HUES6 (cell line): ENCODE results near the gene KAZALD1.
A peak's percentile ranks its signal among the peaks of the same experiment; 100 is the strongest.

Source experiments
- H3K27ac ChIP-seq: 2 replicates; pipeline ENCODE4 v1.7.0; 2013; ENCODE audit warnings: low read depth, mild to moderate bottlenecking, low read length, inconsistent platforms
- H3K27me3 ChIP-seq: 2 replicates; pipeline ENCODE4 v1.6.1; 2013; ENCODE audit warnings: low read length; ENCODE audit not compliant: control insufficient read depth, insufficient read depth
- H3K36me3 ChIP-seq: 2 replicates; pipeline ENCODE4 v1.6.1; 2013; ENCODE audit warnings: low read length; ENCODE audit not compliant: control insufficient read depth, insufficient read depth
- H3K4me1 ChIP-seq: 2 replicates; pipeline ENCODE4 v1.6.1; 2013; ENCODE audit warnings: low read length; ENCODE audit not compliant: control insufficient read depth, insufficient read depth
- H3K4me3 ChIP-seq: 2 replicates; pipeline ENCODE4 v1.5.1; 2013; ENCODE audit warnings: low read depth, low read length
- H3K9ac ChIP-seq: one replicate; pipeline ENCODE4 v1.6.1; 2013; ENCODE audit warnings: mild to moderate bottlenecking, low read length
- H3K9me3 ChIP-seq: 2 replicates; pipeline ENCODE4 v1.6.1; 2013; ENCODE audit warnings: low read depth, low read length; ENCODE audit not compliant: control insufficient read depth, insufficient read depth

Gene KAZALD1

DNA sequence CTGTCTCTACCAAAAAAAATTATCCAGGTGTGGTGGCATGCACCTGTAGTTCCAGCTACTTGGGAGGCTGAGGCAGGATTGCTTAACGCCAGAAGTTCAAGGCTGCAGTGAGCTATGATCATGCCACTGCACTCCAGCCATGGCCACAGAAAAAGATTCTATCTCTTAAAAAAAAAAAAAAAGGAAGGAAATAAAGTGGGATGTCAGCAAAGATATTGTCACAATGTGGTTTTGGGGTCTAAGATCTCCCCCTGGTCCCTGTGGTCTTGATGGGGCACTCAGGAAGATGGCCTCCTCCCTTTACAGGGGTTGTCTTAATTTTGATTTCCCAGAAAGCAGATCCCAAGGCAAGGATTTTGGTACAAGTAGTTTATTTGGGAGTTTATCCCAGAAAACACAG lies 7.4 kb upstream of the KAZALD1 start:
- no peaks in the 10 kb centered on the region for H3K9me3 ChIP-seq
- peaks cover 30% of the 10 kb centered on the region for H3K27me3 ChIP-seq
- no peak overlapping the region for H3K9ac ChIP-seq
- H3K4me1 ChIP-seq = peaks cover 8% of the 10 kb centered on the region
- peaks cover 7% of the 10 kb centered on the region; the same call in 1 of the 2 replicates for H3K36me3 ChIP-seq
- H3K27ac ChIP-seq = no peak overlapping the region
- no peak overlapping the region for H3K4me3 ChIP-seq

GRCh38 chr10:101054876-101055275 lies 6.9 kb upstream of the KAZALD1 start:
- H3K36me3 ChIP-seq = peaks cover 7% of the 10 kb centered on the region; the same call in 1 of the 2 replicates
- H3K4me1 ChIP-seq = peaks cover 14% of the 10 kb centered on the region
- H3K9ac ChIP-seq = no peak overlapping the region
- no peak overlapping the region for H3K4me3 ChIP-seq
- H3K27ac ChIP-seq = no peak overlapping the region
- peaks cover 25% of the 10 kb centered on the region for H3K27me3 ChIP-seq
- no peaks in the 10 kb centered on the region for H3K9me3 ChIP-seq

- no peak overlapping the region for H3K4me3 ChIP-seq
- H3K4me1 ChIP-seq = peaks cover 13% of the 10 kb centered on the region
- peaks cover 7% of the 10 kb centered on the region; the same call in 1 of the 2 replicates for H3K36me3 ChIP-seq
- peaks cover 19% of the 10 kb centered on the region for H3K27me3 ChIP-seq
- H3K27ac ChIP-seq = no peak overlapping the region
- no peak overlapping the region for H3K9ac ChIP-seq
- H3K9me3 ChIP-seq = no peaks in the 10 kb centered on the region
Observed at GRCh38 chr10:101055411-101055810, 6.4 kb upstream of the KAZALD1 start.

DNA sequence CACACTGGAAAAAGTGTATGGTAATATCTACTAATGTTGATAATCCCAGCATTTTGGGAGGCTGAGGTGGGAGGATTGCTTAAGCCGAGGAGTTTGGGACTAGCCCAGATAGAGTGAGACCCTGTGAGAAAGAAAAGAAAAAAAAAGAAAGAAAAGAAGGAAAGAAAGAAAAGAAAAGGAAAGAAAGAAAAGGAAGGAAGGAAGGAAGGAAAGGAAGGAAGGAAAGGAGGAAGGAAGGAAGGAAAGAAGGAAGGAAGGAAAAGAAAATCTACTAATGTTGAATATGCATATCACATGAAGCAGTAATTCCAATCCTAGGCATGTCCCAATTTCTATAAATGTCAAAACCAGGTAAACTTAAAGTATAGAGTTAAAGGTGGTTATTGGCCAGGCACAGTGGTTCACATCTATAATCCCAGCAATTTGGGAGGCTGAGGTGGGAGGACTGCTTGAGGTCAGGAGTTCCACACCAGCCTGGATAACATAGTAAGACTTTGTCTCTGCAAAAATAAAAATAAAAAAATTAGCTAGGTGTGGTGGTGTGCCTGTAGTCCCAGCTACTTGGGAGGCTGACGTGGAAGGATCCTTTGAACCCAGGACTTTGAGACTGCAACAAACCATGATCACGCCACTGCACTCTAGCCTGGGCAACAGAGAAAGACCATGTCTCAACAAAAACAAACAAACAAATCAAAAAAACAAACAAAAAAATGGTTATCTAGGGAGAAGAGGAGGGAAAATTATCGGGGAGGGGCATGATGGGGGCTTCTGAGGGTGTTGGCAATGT lies 5.2 kb upstream of the KAZALD1 start:
- no peak overlapping the region for H3K9ac ChIP-seq
- peaks cover 6% of the 10 kb centered on the region; the same call in 1 of the 2 replicates for H3K4me1 ChIP-seq
- H3K36me3 ChIP-seq = peaks cover 7% of the 10 kb centered on the region; the same call in 1 of the 2 replicates
- no peak overlapping the region for H3K27ac ChIP-seq
- no peaks in the 10 kb centered on the region for H3K9me3 ChIP-seq
- H3K27me3 ChIP-seq = peaks cover 11% of the 10 kb centered on the region
- H3K4me3 ChIP-seq = no peak overlapping the region

DNA sequence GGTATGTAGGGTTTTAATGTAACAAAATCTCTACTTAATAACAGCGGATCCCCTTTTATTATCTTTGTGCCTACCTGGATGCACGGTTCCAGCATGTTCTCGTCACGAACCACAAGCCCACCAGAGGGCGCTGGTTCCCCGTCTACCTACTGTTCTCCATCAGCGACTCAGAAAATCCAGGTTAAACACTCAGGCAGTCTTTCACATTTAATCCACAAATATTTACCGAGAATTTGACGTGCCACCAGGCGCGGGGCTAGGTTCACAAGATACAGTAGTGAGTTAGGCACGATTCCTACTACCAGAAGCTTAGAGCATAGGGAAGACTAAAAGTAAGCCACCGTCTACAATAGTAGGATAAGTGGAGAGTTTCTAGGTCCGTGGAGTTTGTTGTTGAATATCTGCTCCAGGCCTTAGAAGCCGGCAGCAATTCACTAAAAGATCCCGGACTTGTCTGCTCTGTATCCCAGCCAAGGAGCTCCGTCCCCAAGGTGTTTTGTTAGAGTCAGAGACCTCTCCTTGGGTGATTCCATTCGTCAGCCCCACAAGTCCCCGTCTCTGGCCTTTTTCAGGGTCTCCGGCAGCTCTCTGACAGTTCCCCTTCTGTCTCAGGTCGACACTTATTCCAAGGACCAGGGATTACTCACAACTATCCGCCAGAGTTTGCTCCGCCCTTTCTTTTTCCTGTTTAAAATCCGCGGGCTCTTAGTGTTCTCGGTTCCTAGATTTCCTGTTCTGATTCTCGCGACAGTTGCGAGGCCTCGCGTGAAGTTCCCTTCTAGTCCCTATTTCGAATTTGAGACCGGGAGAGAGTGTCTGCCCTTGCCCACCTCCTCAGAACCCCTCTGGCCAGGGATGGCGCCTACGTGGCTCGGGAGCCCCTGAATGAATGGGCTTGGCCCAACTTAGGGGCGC lies 1.5 kb upstream of the KAZALD1 start:
- Histone ChIP-seq H3K9me3 (no peaks in the 10 kb centered on the region), H3K9ac (peak overlapping the region; percentile 95), H3K4me3 (peak overlapping the region; percentile 85), H3K27me3 (peaks cover 40% of the 10 kb centered on the region), H3K4me1 (peaks cover 24% of the 10 kb centered on the region), H3K36me3 (peaks cover 3% of the 10 kb centered on the region; the same call in 1 of the 2 replicates), H3K27ac (peak overlapping the region; percentile 95)

GRCh38 chr10:101060951-101061623 lies 702 bp upstream of the KAZALD1 start:
- Histone ChIP-seq H3K4me1 (peaks cover 31% of the 10 kb centered on the region), H3K36me3 (no peaks in the 10 kb centered on the region)

GRCh38 chr10:101062232-101063049 lies 652 bp downstream of the KAZALD1 start:
- Histone ChIP-seq H3K27ac (no peak overlapping the region), H3K4me3 (peak overlapping the region; percentile 85), H3K4me1 (peaks cover 34% of the 10 kb centered on the region), H3K9ac (peak overlapping the region; percentile 83), H3K27me3 (peaks cover 61% of the 10 kb centered on the region), H3K36me3 (no peaks in the 10 kb centered on the region), H3K9me3 (no peaks in the 10 kb centered on the region)

More at GRCh38 chr10:101060951-101061623, 702 bp upstream of the KAZALD1 start:
- Histone ChIP-seq H3K27me3 (peaks cover 48% of the 10 kb centered on the region), H3K27ac (peak overlapping the region; percentile 95), H3K9ac (peak overlapping the region; percentile 95), H3K4me3 (peak overlapping the region; percentile 85), H3K9me3 (no peaks in the 10 kb centered on the region)

GRCh38 chr10:101063050-101063525 lies 1.3 kb downstream of the KAZALD1 start:
- Histone ChIP-seq H3K9me3 (no peaks in the 10 kb centered on the region), H3K36me3 (no peaks in the 10 kb centered on the region), H3K27ac (no peak overlapping the region), H3K4me1 (peaks cover 34% of the 10 kb centered on the region), H3K9ac (no peak overlapping the region), H3K27me3 (peaks cover 63% of the 10 kb centered on the region), H3K4me3 (peak overlapping the region; percentile 85)

DNA sequence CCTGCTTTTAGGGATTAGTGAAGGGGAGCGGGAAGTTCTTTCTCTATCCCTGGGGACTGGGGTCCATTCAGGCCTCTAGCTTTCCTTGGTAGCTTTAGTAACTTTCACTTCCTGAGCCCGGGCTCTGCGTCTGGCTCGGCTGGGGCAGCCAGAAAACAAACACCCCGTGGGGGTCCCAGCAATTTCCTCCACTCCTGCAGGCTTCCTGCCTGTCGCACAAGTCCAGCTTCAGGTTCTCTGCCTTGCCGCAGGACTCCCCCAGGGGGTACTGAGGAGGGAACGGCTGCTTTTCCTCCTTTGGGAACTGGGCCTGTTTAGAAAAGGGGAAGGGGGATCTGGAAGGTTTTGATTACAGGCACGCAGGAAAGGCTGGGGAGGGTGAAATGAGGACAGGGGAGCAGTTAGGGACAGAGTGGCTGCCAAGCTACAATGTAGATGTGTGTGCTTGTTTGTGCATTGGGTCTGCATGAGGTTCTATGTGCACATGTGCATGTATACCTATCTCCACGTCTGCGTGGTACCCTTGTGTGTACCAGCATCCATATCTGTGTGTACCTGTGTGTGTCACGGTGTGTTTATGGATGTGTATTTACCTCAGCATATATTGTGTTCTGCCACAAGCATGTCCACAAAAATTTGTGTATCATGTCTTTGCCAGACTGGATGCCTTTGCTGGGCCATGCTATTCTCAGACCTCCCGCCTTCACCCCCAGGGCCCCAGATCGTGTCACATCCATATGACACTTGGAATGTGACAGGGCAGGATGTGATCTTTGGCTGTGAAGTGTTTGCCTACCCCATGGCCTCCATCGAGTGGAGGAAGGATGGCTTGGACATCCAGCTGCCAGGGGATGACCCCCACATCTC lies 2.0 kb downstream of the KAZALD1 start:
- Histone ChIP-seq H3K27ac (no peak overlapping the region), H3K9me3 (no peaks in the 10 kb centered on the region), H3K4me1 (peaks cover 34% of the 10 kb centered on the region), H3K36me3 (no peaks in the 10 kb centered on the region), H3K27me3 (peaks cover 63% of the 10 kb centered on the region), H3K9ac (no peak overlapping the region), H3K4me3 (peak overlapping the region; percentile 85)
